Measurements from ENCODE around the gene PROX2.

PROX2 gene

GRCh38 chr14:74909501-74909900, 33.6 kb upstream of the PROX2 start:
- no peak for DNase-seq

- DNase-seq, result no peak
These were observed 33.0 kb upstream of the PROX2 start for GRCh38 chr14:74908861-74909341.

- DNase-seq, result no peak
These were observed 31.8 kb upstream of the PROX2 start for GRCh38 chr14:74907744-74908143.

GRCh38 chr14:74906925-74907521, 31.1 kb upstream of the PROX2 start:
- DNase-seq, result no peak

GRCh38 chr14:74905595-74906142, 29.7 kb upstream of the PROX2 start:
- DNase-seq, result peak; percentile 66

- DNase-seq, result no peak
These were observed 28.9 kb upstream of the PROX2 start for GRCh38 chr14:74904635-74905503.

GRCh38 chr14:74902941-74903705, 27.2 kb upstream of the PROX2 start:
- DNase-seq, result no peak

GRCh38 chr14:74898694-74899093, 22.7 kb upstream of the PROX2 start:
- DNase-seq, result no peak

- no peak for DNase-seq
These were observed 22.1 kb upstream of the PROX2 start for GRCh38 chr14:74898083-74898482.

- DNase-seq, result no peak
These were observed 21.7 kb upstream of the PROX2 start for GRCh38 chr14:74897642-74898041.

- no peak for DNase-seq
These were observed 20.5 kb upstream of the PROX2 start for GRCh38 chr14:74896400-74896799.

GRCh38 chr14:74893614-74894091, 17.7 kb upstream of the PROX2 start:
- DNase-seq, result no peak

GRCh38 chr14:74892745-74893144, 16.8 kb upstream of the PROX2 start:
- DNase-seq, result no peak

- no peak for DNase-seq
These were observed 15.9 kb upstream of the PROX2 start for GRCh38 chr14:74891870-74892269.

- no peak for DNase-seq
These were observed 14.3 kb upstream of the PROX2 start for GRCh38 chr14:74890262-74890661.

- DNase-seq, result no peak
These were observed 12.5 kb upstream of the PROX2 start for GRCh38 chr14:74888164-74889158.

GRCh38 chr14:74886001-74886400, 10.1 kb upstream of the PROX2 start:
- DNase-seq, result no peak

GRCh38 chr14:74882103-74882920, 6.4 kb upstream of the PROX2 start:
- peak; percentile 36 for DNase-seq

- peak; percentile 83 for DNase-seq
These were observed 5.6 kb upstream of the PROX2 start, which contains the start of gene DLST for GRCh38 chr14:74881431-74882102. TSS of gene DLST (plus strand) at chr14:74881916. CDS start at chr14:74881954, 38 bp downstream.
